GM18951 (cell line): Measurements from ENCODE around the gene SBSN.

Source experiments
- POLR2A ChIP-seq: IDR thresholded peaks from 4 replicates; pipeline ENCODE4 v1.6.1; 2011; ENCODE audit warnings: mild to moderate bottlenecking; ENCODE audit not compliant: insufficient read length, insufficient read depth; ENCODE audit errors: extremely low read depth
- in situ Hi-C: fragments of 300-500 bp; cut with MboI; formaldehyde crosslinking; loops from one replicate; pipeline ENCODE4 v1.12.0; 2022; ENCODE audit warnings: low sequenced_read_pairs, mixed read lengths, inconsistent platforms; ENCODE audit not compliant: unreplicated experiment

Gene SBSN

DNA sequence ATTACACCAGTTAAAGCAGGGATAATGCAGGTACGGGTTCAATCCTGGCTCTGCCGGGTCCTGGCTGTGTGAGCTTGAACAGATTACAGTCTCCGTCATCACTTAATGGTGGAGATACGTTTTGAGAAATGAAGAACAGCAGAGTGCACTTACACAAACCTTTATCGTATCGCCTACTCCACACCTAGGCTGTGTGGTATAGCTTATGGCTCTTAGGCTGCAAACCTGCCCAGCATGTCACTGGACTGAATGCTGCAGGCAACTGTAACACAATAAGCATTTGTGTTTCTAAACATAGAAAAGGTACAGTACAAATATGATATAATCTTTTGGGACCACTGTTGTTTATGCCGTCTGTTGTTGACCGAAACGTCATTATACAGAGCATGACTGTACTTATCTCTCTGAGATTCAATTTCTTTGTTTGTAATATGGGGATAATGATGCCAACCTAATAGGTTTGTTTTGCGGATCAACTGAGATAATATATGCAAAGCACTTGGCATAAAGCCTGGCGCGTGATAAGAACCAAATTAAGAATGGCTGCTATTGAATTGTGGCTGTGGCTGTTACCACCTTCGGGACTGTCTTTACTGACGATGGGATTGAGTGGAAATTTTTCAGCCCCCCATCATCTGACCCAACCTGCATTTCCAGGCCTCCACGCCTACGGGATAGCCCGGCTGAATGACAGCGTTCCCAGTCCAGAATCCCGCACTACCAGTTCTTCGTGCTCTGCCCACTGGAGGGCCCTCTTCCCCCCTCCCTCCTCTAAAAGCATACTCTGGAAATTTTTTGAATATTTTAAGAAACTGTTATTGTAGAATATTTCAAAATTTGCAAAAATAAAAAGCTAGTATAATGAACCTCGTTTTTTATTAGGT is 49.1 kb downstream of the SBSN start:
- no peak for TF ChIP-seq POLR2A
- in situ Hi-C loops: no loop called here

DNA sequence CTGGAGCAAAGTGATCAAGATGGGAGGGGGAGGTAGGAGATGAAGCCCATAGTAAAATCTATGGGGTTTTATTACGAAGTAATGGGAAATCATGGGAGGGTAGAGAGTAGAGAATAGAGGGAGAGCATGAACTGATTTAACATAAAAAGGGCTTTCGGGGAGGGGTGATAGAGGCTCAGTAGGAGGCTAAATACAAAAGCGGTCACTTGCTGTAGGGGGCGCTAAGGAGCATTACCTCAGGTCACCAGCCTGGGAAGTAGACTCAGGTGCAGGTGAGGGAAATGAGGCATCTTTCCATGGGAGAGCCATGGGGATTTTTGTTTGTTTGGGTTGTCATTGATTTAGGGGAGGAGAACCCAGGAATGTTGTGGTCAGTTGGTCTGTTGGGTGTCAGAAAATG is 52.0 kb downstream of the SBSN start:
- in situ Hi-C loops: no loop called here
- TF ChIP-seq POLR2A: no peak

DNA sequence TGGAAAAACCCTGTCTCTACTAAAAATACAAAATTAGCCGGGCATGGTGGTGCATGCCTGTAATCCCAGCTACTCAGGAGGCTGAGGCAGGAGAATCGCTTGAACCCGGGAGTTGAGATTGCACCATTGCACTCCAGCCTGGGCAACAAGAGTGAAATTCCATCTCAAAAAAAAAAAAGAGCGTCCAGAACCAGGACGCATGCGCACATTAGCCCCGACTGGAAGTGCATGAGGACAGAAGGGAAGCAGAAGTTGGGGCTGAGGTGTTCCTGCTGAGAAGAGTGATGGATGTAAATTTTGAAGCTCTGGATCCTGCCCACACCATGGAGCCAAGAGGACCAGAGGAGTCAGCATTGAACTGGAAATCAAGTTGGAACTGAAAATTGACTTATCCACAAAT is 53.5 kb downstream of the SBSN start:
- in situ Hi-C loops: loop anchor here (5.0 kb wide), 1 partner anchor 122 kb away; no protein-coding TSS in a partner anchor

DNA sequence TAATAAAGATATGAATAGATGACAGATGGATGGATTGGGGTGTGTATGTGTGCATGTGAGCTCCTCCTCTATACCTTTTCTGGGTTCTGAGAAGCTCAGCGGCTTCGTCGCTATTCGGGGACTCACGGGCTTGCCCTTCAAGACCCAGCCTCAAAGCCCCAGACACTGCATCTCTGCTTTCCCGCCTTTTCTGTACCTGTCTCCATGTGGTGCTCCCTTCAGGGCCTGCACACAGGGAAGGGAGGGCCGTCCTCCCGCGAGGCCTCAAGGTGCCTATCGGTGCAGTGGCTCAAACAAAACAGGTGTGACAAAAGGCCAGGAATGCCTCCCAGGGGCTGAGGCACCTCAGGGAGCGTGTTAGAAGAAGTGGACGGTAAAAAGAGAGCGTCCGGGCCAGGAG is 54.0 kb downstream of the SBSN start:
- in situ Hi-C loops: loop anchor here (5.0 kb wide), 1 partner anchor 122 kb away; no protein-coding TSS in a partner anchor
- no peak for TF ChIP-seq POLR2A
